WTC11 (cell line): ENCODE results near the gene RSAD1. TPM values are rescaled to one million over a fixed set of nuclear protein-coding genes. Genes with fewer than 3 reads are reported as not detected.

ENCODE experiments used
- ATAC-seq: fragments of 200-7000 bp; cut with Tn5 transposase; 2 replicates; pipeline ENCODE4 v1.10.0; 2021; ENCODE audit warnings: mild to moderate bottlenecking, moderate library complexity
- CTCF ChIA-PET: fragments of 300-600 bp; sonication (Branson Sonifier 250); formaldehyde crosslinking; loops from one replicate; lab custom pipeline; 2021; ENCODE audit warnings: antibody characterized with exemption; lab: Charles Lee
- POLR2A ChIA-PET: fragments of 350-600 bp; sonication (Branson Sonifier 250); formaldehyde crosslinking; loops from one replicate; lab custom pipeline; 2021; ENCODE audit warnings: antibody characterized with exemption; lab: Charles Lee
- DNase-seq: peaks from one replicate; pipeline ENCODE4 v3.0.0; 2021; ENCODE audit warnings: low spot score
- H3K27ac Mint-ChIP-seq: 2 replicates; pipeline ENCODE4 v1.8.0; 2021; ENCODE audit warnings: mixed read lengths
- H3K27me3 Mint-ChIP-seq: 2 replicates; pipeline ENCODE4 v1.8.0; 2021; ENCODE audit warnings: low read depth, mild to moderate bottlenecking, moderate library complexity, mixed read lengths
- H3K36me3 Mint-ChIP-seq: 2 replicates; pipeline ENCODE4 v1.8.0; 2021; ENCODE audit warnings: mixed read lengths
- H3K4me1 Mint-ChIP-seq: 2 replicates; pipeline ENCODE4 v1.8.0; 2022; ENCODE audit warnings: mixed read lengths
- H3K4me3 Mint-ChIP-seq: 2 replicates; pipeline ENCODE4 v1.8.0; 2021; ENCODE audit warnings: mild to moderate bottlenecking, moderate library complexity, mixed read lengths
- H3K9me3 Mint-ChIP-seq: 2 replicates; pipeline ENCODE4 v1.8.0; 2021; ENCODE audit warnings: mixed read lengths
- CREM ChIP-seq: sonication (generic); formaldehyde crosslinking; IDR thresholded peaks from 2 replicates; pipeline ENCODE4 v1.8.1; 2022; ENCODE audit warnings: mild to moderate bottlenecking, missing genetic modification reagents, moderate library complexity
- ESRRA ChIP-seq: sonication (generic); formaldehyde crosslinking; IDR thresholded peaks from 2 replicates; pipeline ENCODE4 v1.8.1; 2022; ENCODE audit warnings: mild to moderate bottlenecking, missing genetic modification reagents, borderline replicate concordance
- FOXP1 ChIP-seq: sonication (generic); formaldehyde crosslinking; IDR thresholded peaks from 2 replicates; pipeline ENCODE4 v1.8.0; 2022; ENCODE audit warnings: missing genetic modification reagents, mild to moderate bottlenecking, moderate library complexity, borderline replicate concordance
- GABPB1 ChIP-seq: sonication (generic); formaldehyde crosslinking; IDR thresholded peaks from 2 replicates; pipeline ENCODE4 v1.8.1; 2023; ENCODE audit warnings: mild to moderate bottlenecking, missing genetic modification reagents
- MYBL2 ChIP-seq: sonication (generic); formaldehyde crosslinking; IDR thresholded peaks from 2 replicates; pipeline ENCODE4 v1.8.1; 2023; ENCODE audit warnings: mild to moderate bottlenecking, moderate library complexity, missing genetic modification reagents
- NFATC4 ChIP-seq: fragments of 250-450 bp; sonication (Bioruptor Pico); IDR thresholded peaks from 2 replicates; pipeline ENCODE4 v1.9.0; 2021; ENCODE audit warnings: mild to moderate bottlenecking
- PRRX2 ChIP-seq: fragments of 250-450 bp; sonication (Bioruptor Pico); IDR thresholded peaks from 2 replicates; pipeline ENCODE4 v1.8.0; 2021; ENCODE audit warnings: mild to moderate bottlenecking
- SMAD3 ChIP-seq: sonication (generic); formaldehyde crosslinking; IDR thresholded peaks from 2 replicates; pipeline ENCODE4 v1.8.0; 2022; ENCODE audit warnings: missing genetic modification reagents, mild to moderate bottlenecking, borderline replicate concordance
- SP1 ChIP-seq: sonication (generic); formaldehyde crosslinking; conservative IDR thresholded peaks from 2 replicates; pipeline ENCODE4 v1.8.1; 2022; ENCODE audit warnings: missing genetic modification reagents
- TCF7 ChIP-seq: sonication (generic); formaldehyde crosslinking; IDR thresholded peaks from 2 replicates; pipeline ENCODE4 v1.8.0; 2022; ENCODE audit warnings: mild to moderate bottlenecking, low read depth, missing genetic modification reagents, moderate library complexity
- TEAD1 ChIP-seq: sonication (generic); formaldehyde crosslinking; IDR thresholded peaks from 2 replicates; pipeline ENCODE4 v1.8.0; 2022; ENCODE audit warnings: mild to moderate bottlenecking, missing genetic modification reagents
- TEAD4 ChIP-seq: sonication (generic); formaldehyde crosslinking; IDR thresholded peaks from 2 replicates; pipeline ENCODE4 v1.8.0; 2022; ENCODE audit warnings: mild to moderate bottlenecking, missing genetic modification reagents
- ZBTB21 ChIP-seq: sonication (generic); formaldehyde crosslinking; IDR thresholded peaks from 2 replicates; pipeline ENCODE4 v1.8.1; 2023; ENCODE audit warnings: mild to moderate bottlenecking, missing genetic modification reagents, borderline replicate concordance
- ZNF138 ChIP-seq: sonication (generic); formaldehyde crosslinking; conservative IDR thresholded peaks from 2 replicates; pipeline ENCODE4 v1.8.1; 2022; ENCODE audit warnings: mild to moderate bottlenecking, moderate library complexity, missing genetic modification reagents
- total RNA-seq: library from RNA; stranded (reverse); gene quantifications from 3 replicates; pipeline ENCODE4 v1.2.3, GENCODE V29; 2021
- TF ChIP-seq, protein P1 (sequence below): sonication (generic); formaldehyde crosslinking; IDR thresholded peaks from 2 replicates; pipeline ENCODE4 v1.8.0; 2022; ENCODE audit warnings: mild to moderate bottlenecking, missing genetic modification reagents
- TF ChIP-seq, protein P2 (sequence below): sonication (generic); formaldehyde crosslinking; IDR thresholded peaks from 2 replicates; pipeline ENCODE4 v1.8.1; 2023; ENCODE audit warnings: mild to moderate bottlenecking, missing genetic modification reagents
- TF ChIP-seq, protein P3 (sequence below): sonication (generic); formaldehyde crosslinking; IDR thresholded peaks from 2 replicates; pipeline ENCODE4 v1.8.1; 2022; ENCODE audit warnings: mild to moderate bottlenecking, moderate library complexity, missing genetic modification reagents
- TF ChIP-seq, protein P4 (sequence below): sonication (generic); formaldehyde crosslinking; IDR thresholded peaks from 2 replicates; pipeline ENCODE4 v1.8.0; 2022; ENCODE audit warnings: mild to moderate bottlenecking, missing genetic modification reagents
- TF ChIP-seq, protein P5 (sequence below): sonication (generic); formaldehyde crosslinking; IDR thresholded peaks from 2 replicates; pipeline ENCODE4 v1.8.1; 2023; ENCODE audit warnings: mild to moderate bottlenecking, moderate library complexity, missing genetic modification reagents
- TF ChIP-seq, protein P6 (sequence below): sonication (generic); formaldehyde crosslinking; IDR thresholded peaks from 2 replicates; pipeline ENCODE4 v1.8.0; 2022; ENCODE audit warnings: mild to moderate bottlenecking, missing genetic modification reagents
- TF ChIP-seq, protein P7 (sequence below): sonication (generic); formaldehyde crosslinking; IDR thresholded peaks from 2 replicates; pipeline ENCODE4 v1.8.1; 2023; ENCODE audit warnings: mild to moderate bottlenecking, missing genetic modification reagents, moderate library complexity

Gene RSAD1
- total RNA-seq, 1 experiment from 2014 or later = 35.1 TPM

DNA sequence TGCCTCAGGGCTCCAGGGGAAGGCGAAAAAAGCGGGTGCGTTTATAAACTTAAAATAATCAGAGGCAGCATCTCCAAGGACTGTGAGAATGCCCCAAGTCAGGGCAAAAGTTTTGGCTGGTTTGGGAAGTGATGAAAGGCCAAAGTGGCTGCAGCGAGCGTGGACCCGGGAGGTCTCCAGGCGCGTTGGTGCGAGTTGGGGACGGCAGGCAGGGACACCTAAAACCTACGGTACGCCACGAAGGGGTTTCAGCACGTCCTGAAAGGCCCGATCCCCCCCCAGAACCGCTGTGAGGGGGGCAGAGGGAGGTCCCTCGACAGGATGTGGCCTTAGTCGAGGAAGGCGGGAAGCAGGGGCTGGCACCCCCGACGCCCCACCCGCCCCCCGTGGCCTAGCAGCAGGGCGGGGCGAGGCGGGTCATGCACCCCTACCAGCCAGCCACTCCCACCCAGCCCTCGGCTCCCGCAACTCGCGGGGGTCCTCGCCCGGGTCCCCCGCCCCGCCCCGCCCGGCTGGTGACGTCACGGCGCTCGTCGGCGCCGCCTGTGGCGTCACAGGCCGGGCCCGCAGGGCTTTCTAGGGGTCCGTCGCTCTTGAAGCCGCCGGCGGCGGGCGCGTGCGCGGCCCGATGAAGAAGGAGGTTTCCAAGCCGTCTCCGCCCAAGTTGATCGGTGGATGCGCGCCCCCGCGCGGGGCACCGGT lies 29.4 kb downstream of the RSAD1 start, which contains the start of gene MYCBPAP:
TSS of gene MYCBPAP (plus strand) at position 569 of the 702 bp plus-strand sequence. CDS start 236 bp downstream, outside the sequence.
- peak within 1 kb of the TSS; percentile 89 for H3K4me3 Mint-ChIP-seq
- ChIA-PET POLR2A (no interaction called here), CTCF (interaction anchor here (1.6 kb wide), 1 partner anchor 29 kb away, joined by 6 read pairs; no protein-coding TSS in a partner anchor)
- no peaks in the 10 kb centered on the region for H3K36me3 Mint-ChIP-seq
- DNase-seq (peak; percentile 87), ATAC-seq (peak; percentile 60)
- peaks cover 30% of the 10 kb centered on the region for H3K4me1 Mint-ChIP-seq
- peak within 1 kb of the TSS; percentile 78 for H3K27ac Mint-ChIP-seq
- TF ChIP-seq, protein P1, sequence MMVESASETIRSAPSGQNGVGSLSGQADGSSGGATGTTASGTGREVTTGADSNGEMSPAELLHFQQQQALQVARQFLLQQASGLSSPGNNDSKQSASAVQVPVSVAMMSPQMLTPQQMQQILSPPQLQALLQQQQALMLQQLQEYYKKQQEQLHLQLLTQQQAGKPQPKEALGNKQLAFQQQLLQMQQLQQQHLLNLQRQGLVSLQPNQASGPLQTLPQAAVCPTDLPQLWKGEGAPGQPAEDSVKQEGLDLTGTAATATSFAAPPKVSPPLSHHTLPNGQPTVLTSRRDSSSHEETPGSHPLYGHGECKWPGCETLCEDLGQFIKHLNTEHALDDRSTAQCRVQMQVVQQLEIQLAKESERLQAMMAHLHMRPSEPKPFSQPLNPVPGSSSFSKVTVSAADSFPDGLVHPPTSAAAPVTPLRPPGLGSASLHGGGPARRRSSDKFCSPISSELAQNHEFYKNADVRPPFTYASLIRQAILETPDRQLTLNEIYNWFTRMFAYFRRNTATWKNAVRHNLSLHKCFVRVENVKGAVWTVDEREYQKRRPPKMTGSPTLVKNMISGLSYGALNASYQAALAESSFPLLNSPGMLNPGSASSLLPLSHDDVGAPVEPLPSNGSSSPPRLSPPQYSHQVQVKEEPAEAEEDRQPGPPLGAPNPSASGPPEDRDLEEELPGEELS = peak; percentile 75; the same call in 1 of the 2 replicates
- TF ChIP-seq, protein P2, sequence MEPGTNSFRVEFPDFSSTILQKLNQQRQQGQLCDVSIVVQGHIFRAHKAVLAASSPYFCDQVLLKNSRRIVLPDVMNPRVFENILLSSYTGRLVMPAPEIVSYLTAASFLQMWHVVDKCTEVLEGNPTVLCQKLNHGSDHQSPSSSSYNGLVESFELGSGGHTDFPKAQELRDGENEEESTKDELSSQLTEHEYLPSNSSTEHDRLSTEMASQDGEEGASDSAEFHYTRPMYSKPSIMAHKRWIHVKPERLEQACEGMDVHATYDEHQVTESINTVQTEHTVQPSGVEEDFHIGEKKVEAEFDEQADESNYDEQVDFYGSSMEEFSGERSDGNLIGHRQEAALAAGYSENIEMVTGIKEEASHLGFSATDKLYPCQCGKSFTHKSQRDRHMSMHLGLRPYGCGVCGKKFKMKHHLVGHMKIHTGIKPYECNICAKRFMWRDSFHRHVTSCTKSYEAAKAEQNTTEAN (CRISPR knock-in tag) = 0 out of 2 replicates have a peak, but pooled peaks have one; percentile 28
- TF ChIP-seq TCF7 (CRISPR knock-in tag) = no peak
- TF ChIP-seq ZBTB21 (CRISPR knock-in tag) = peak; percentile 98
- TF ChIP-seq PRRX2 (CRISPR knock-in tag) = no peak
- TF ChIP-seq TEAD4 (CRISPR knock-in tag) = no peak
- no peak for TF ChIP-seq FOXP1 (CRISPR knock-in tag)
- 0 out of 2 replicates have a peak, but pooled peaks have one; percentile 14 for TF ChIP-seq ZNF138 (CRISPR knock-in tag)
- TF ChIP-seq, protein P3, sequence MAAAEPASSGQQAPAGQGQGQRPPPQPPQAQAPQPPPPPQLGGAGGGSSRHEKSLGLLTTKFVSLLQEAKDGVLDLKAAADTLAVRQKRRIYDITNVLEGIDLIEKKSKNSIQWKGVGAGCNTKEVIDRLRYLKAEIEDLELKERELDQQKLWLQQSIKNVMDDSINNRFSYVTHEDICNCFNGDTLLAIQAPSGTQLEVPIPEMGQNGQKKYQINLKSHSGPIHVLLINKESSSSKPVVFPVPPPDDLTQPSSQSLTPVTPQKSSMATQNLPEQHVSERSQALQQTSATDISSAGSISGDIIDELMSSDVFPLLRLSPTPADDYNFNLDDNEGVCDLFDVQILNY (CRISPR knock-in tag) = peak; percentile 63; the same call in 1 of the 2 replicates
- TF ChIP-seq, protein P4, sequence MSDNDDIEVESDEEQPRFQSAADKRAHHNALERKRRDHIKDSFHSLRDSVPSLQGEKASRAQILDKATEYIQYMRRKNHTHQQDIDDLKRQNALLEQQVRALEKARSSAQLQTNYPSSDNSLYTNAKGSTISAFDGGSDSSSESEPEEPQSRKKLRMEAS = peak; percentile 86; the same call in 1 of the 2 replicates
- TF ChIP-seq NFATC4 (CRISPR knock-in tag) = no peak
- TF ChIP-seq TEAD1 = no peak
- peak; percentile 94 for TF ChIP-seq CREM (CRISPR knock-in tag)
- peak; percentile 81 for TF ChIP-seq SP1 (CRISPR knock-in tag)
- peak; percentile 22; the same call in 1 of the 2 replicates for TF ChIP-seq ESRRA (CRISPR knock-in tag)
- TF ChIP-seq, protein P5, sequence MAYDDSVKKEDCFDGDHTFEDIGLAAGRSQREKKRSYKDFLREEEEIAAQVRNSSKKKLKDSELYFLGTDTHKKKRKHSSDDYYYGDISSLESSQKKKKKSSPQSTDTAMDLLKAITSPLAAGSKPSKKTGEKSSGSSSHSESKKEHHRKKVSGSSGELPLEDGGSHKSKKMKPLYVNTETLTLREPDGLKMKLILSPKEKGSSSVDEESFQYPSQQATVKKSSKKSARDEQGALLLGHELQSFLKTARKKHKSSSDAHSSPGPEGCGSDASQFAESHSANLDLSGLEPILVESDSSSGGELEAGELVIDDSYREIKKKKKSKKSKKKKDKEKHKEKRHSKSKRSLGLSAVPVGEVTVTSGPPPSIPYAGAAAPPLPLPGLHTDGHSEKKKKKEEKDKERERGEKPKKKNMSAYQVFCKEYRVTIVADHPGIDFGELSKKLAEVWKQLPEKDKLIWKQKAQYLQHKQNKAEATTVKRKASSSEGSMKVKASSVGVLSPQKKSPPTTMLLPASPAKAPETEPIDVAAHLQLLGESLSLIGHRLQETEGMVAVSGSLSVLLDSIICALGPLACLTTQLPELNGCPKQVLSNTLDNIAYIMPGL (CRISPR knock-in tag) = peak; percentile 58; the same call in 1 of the 2 replicates
- 0 out of 2 replicates have a peak, but pooled peaks have one; percentile 58 for TF ChIP-seq MYBL2 (CRISPR knock-in tag)
- no peak for TF ChIP-seq GABPB1 (CRISPR knock-in tag)
- TF ChIP-seq SMAD3 (CRISPR knock-in tag) = 0 out of 2 replicates have a peak, but pooled peaks have one; percentile 20
- TF ChIP-seq, protein P6, sequence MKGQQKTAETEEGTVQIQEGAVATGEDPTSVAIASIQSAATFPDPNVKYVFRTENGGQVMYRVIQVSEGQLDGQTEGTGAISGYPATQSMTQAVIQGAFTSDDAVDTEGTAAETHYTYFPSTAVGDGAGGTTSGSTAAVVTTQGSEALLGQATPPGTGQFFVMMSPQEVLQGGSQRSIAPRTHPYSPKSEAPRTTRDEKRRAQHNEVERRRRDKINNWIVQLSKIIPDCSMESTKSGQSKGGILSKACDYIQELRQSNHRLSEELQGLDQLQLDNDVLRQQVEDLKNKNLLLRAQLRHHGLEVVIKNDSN (CRISPR knock-in tag) = 0 out of 2 replicates have a peak, but pooled peaks have one; percentile 36
- TF ChIP-seq, protein P7, sequence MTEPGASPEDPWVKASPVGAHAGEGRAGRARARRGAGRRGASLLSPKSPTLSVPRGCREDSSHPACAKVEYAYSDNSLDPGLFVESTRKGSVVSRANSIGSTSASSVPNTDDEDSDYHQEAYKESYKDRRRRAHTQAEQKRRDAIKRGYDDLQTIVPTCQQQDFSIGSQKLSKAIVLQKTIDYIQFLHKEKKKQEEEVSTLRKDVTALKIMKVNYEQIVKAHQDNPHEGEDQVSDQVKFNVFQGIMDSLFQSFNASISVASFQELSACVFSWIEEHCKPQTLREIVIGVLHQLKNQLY = no peak
- TF ChIP-seq, all 79 proteins: peak for 13
- peaks cover 6% of the 10 kb centered on the region for H3K27me3 Mint-ChIP-seq
- no peaks in the 10 kb centered on the region for H3K9me3 Mint-ChIP-seq
